T-helper 1 cell treated with Interleukin-12 subunit alpha and Interleukin-12 subunit beta and Interleukin-4 antibody, amounts not matched to agents 30 ng/mL and 1 ng/mL, for 36 hours (primary cell): ENCODE data around the gene FAM131B. TPM values are rescaled to one million over a fixed set of nuclear protein-coding genes. Genes with fewer than 3 reads are reported as not detected.
"Not testable (repeated sequence)": the region's sequence is repeated elsewhere in the genome, so short reads cannot be mapped to it uniquely, and the experiment has no call there.

Experiments used
- intact Hi-C: fragments of 100-400 bp; cut with micrococcal nuclease; formaldehyde crosslinking; loops from one replicate; pipeline ENCODE4 v1.15.1; 2024
- total RNA-seq: library from RNA; stranded (reverse); gene quantifications from 2 replicates; pipeline ENCODE4 v1.2.3, GENCODE V29; 2022

FAM131B gene
- total RNA-seq, result 0.37 TPM in 2 replicates

DNA sequence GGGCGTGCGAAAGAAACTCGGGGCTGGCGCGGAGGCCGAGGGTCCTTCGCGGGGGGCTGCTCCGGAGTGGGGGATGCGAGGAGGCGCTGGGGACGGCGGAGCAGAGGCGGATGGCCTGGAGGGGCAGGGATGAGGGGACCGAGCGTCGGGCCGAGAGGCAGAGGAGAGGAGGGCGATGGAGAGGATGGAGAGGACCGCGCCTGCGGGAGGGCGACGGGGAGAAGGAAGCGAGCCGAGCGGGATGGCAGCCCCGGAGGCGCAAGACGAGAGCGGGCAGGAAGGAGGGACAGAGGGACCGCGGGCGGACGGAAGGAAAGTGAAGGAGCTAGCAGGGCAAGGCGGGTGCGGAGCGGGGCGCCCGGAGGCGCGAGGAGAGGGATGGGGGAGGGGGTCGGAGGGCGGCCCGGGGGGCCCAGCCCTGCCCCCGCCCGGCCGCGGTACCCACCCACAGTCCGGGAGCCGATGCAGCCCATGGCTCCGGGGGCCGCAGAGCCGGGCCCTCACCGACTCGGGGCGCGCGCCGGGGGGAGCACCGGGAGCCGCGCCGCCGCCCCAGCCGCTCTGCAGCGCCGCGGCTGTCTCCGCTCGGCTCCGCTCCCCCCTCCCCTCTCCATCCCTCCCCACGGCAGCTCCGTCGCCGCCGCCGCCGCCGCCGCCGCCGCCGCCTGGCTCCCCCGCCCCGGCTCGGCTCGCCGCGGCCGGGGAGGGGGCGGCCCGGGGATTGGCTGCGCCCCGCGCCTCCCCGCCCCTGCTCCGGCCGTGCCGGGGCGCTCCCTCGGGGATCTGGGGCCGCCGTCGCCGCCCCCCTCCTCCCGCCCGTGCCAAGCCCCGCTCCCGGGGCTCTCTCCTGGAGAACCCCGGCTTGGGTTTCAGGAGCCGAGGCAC lies at the start of gene FAM131B:
Gene FAM131B (minus strand): TSS at position 583 of the 885 bp plus-strand sequence. CDS start 110 bp downstream, at position 473.
- intact Hi-C loops, result loop anchor here (1.0 kb wide), 3 partner anchors 15 to 122 kb away; no protein-coding TSS in a partner anchor

- intact Hi-C loops, result loop anchor here (10.0 kb wide), 1 partner anchor 713 kb away; the partner anchor contains the start of gene OR2A14
These were observed 49.6 kb upstream of the FAM131B start for GRCh38 chr7:143411976-143412708.

DNA sequence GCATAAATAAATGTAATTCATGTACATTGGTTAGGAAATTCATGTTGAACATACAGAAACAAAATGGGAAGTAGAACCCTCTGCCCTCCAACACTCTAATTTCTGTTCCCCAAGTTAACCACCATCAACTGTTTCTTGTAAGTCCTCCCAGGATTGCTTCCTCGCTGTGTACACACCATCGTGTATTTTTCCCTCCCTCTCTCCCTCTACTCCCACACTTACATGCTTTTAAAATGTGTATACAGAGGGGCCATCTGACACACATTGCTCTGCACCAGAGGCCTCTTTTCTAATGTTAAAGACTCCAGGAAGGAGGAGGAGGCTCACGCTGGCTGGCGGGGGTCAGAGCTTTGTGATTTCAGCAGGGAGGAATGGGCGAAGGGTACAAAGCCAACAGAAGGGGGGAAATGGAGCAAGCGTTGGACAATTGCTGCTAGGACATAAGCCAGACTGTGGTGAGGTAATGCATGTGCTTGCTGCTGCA lies 48.0 kb upstream of the FAM131B start:
- intact Hi-C loops, result loop anchor here (10.0 kb wide), 1 partner anchor 714 kb away; the partner anchor contains the start of gene OR2A14

- intact Hi-C loops, result loop anchor here (1.0 to 5.0 kb wide), 2 partner anchors 28 to 493 kb away; partner anchors contain the start of genes TCAF1 and ZYX
These were observed 46.4 kb upstream of the FAM131B start, which contains the start of gene EPHA1 for GRCh38 chr7:143408686-143409561. Gene EPHA1 (minus strand): TSS chr7:143408856. CDS start chr7:143408805, 51 bp downstream.

GRCh38 chr7:143408252-143408685 lies 45.8 kb upstream of the FAM131B start:
- intact Hi-C loops, result loop anchor here (1.0 to 5.0 kb wide), 2 partner anchors 27 to 494 kb away; partner anchors contain the start of genes TCAF1 and ZYX

DNA sequence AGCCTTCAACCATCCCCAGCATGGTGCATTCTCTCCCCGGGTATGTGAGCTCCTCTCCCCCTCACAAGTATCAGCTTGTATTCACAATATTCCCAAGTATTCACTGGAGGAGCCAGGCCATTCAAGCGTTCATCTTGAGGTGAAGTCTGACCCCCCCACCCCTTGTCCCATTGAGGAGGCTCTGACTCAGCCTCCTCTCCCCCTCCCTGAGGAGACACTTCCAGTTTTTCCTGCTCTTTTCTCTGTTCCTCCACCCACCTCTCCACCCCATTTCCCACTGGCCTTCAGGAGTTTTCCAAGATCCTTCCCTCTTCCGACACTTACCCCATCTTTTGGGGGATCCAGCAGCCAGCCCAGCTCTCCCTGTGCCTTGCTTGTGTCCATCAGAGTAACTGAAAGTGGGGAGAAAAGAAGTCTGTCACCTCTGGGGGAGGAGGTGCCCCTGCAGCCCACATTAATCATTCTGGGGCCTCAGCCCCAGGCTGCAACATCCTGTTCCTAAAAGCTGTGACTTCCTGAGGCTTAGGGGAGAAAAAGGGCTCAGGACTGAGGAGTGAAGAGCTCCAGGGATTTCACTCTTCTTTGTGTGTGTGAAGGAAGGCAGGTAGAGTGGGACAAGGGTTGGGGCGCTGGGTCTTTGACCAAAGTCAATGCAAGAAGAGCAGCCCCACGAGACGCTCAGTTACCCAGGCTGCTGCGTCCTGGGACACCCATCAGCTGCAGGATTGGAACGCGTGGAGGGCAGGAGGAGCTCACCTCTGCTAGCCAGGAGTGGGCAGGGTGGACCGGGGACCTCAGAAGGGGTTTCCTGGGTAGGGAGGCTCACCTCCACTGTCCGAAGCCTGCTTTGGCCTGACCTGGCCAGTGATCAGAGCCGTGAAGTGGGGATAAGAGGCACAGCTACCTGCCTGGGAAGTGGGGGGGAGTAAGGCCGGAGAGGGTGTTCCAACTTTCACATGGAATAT lies 45.1 kb upstream of the FAM131B start:
- intact Hi-C loops, result loop anchor here (1.0 to 5.0 kb wide), 3 partner anchors 23 to 495 kb away; partner anchors contain the start of genes TCAF1 and ZYX

GRCh38 chr7:143406002-143406357 lies 43.5 kb upstream of the FAM131B start:
- intact Hi-C loops, result loop anchor here (5.0 kb wide), 1 partner anchor 496 kb away; the partner anchor contains the start of gene TCAF1

- intact Hi-C loops, result loop anchor here (5.0 kb wide), 1 partner anchor 497 kb away; the partner anchor contains the start of gene TCAF1
These were observed 42.9 kb upstream of the FAM131B start for GRCh38 chr7:143405173-143406001.

- intact Hi-C loops, result not testable (repeated sequence)
These were observed 39.7 kb upstream of the FAM131B start for GRCh38 chr7:143402233-143402632.

DNA sequence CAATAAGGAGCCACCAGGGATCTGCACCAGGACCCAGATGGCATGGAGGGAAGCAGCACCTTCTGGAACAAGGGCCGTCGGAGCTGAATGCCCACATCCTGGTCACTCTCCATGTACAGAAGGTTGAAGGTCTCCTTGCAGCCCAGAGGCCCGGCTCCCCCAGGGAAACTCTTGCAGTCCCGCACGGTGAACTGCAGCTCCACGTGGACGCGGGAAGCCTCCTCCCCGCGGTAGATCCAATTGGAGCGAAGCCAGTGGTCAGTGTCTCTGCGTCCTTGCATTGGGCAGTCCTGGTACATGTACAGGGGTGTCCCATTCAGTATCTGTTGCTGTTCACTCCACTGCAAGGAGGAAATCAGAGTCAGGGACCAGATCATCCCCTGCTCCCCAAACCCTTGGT lies 38.8 kb upstream of the FAM131B start:
- intact Hi-C loops, result no loop called here

DNA sequence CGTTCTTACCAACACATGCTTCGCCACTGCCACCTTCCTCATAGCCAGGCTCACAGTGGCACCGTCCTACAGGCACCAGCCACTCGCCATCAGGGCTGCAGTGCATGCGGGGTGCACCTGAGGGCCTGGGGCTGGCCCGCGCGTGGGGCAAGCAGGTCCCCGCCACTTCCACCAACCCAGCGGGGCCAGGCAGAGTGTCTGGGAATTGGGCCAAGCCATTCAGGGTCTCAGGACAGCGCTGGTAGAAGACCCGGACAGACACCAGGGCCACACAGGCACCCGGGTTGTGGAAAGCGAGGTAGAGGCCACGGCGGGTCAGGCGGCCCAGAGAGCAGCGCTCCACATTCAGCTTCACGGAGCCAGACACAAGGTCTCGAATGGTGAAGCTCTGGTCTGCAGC lies 37.1 kb upstream of the FAM131B start:
- intact Hi-C loops, result no loop called here

- intact Hi-C loops, result no loop called here
These were observed 36.6 kb upstream of the FAM131B start for GRCh38 chr7:143399151-143399550.

- intact Hi-C loops, result no loop called here
These were observed 36.1 kb upstream of the FAM131B start for GRCh38 chr7:143398616-143399015.

- intact Hi-C loops, result no loop called here
These were observed 35.4 kb upstream of the FAM131B start for GRCh38 chr7:143397710-143398530.

DNA sequence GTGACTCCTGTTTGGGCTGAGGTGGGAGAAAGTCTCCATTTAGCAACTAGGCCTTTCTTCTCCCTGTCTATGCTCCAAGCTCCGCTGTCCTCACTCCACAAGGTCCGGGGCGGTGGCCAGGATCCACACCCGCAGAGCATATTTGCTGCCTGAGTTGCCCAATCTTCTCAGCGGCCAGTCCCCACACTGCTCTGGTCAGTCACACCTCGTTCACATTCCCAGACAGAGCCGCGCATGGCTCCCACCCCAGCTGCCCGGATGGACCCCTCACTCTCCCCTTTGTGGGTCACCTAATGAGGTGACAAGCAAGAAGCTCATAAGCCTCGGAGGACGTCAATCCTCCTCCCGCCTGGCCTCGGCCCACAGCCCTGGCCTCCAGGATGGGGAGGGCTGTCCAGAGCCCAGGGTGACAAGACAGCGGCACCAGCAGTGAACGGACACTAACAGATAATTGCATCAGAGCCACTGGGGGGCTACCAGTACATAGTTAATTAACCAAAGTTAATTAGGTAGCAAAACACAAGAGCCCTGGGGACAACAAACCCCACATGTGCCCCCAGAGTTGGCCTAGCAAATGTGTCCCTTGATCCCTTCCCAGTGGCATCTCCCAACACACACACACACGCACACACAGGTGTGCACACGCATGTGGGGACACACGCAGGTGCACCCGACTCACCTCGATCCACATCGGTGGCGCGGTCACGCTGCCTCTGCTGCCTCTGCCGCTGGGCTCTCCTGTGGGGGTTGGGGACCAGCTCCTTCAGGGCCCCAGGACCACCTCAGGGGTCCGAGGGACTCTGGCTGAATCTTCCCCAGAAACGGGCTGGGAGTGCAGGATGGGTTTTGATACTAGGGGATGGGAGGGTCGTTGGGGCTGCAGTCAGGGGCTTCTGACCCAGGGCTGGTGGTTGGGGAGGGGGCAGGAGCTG lies 34.4 kb upstream of the FAM131B start:
- intact Hi-C loops, result no loop called here

- intact Hi-C loops, result no loop called here
These were observed 33.7 kb upstream of the FAM131B start for GRCh38 chr7:143396182-143396581.
